NCI-H2196 (cell line): ENCODE data around the gene DPP9.

Experiments used
- DNase-seq: peaks from one replicate; lab custom pipeline; 2025; ENCODE audit not compliant: unreplicated experiment; lab: John Stamatoyannopoulos, UW

The DPP9 gene

GRCh38 chr19:4710281-4710600, 13.4 kb downstream of the DPP9 start:
- DNase-seq: no peak

- no peak for DNase-seq
Measured at GRCh38 chr19:4709440-4710280, 14.0 kb downstream of the DPP9 start.

DNA sequence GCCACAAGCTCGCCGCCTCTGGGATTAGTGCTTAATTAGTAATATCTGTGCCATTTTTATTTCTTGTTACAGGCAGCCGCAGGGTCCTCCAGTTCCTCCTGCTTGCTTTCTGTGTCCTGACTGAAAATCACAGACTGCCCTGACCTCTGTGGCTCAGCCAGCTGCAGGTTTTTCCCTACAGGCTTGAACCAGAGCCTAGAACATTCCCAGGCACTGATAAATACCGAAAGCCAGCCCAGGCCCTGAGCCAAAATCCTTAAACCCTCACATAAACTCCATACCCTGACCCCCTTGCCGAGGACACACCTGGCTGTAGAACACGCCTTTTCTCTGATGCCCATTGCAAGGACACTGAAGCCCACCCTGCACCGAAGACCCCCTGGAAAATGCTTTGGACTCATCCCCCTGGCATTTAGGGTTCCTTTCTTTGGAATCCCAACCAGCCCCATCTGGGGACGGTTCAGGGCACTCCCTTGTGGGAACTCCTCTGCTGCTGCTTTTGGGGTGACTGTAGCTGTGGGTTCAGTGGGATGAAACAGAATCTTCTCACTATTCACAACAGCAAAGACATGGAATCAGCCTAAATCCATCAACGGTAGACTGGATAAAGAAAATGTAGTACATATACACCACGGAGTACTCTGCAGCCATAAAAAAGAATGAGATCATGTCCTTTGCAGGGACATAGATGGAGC, 15.5 kb downstream of the DPP9 start:
- no peak for DNase-seq

DNA sequence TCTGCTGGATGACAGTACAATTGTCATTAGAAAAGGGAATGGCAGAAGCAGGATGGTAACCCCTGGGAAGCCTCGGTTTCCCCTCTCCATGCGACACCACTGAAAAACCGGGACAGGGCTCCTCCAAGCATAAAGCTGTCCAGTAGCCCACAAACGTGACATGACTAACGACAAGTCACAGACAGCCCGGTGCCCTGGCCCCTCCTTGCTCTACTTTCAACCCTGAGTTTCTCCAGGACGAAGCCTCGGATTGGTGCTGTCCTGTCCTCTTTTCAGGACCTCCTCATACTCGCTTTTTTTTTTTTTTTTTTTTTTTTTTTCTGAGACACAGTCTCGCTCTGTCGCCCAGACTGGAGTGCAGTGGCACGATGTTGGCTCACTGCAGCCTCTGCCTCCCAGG, 16.3 kb downstream of the DPP9 start:
- no peak for DNase-seq

GRCh38 chr19:4705413-4706131, 18.1 kb downstream of the DPP9 start:
- DNase-seq: no peak

DNA sequence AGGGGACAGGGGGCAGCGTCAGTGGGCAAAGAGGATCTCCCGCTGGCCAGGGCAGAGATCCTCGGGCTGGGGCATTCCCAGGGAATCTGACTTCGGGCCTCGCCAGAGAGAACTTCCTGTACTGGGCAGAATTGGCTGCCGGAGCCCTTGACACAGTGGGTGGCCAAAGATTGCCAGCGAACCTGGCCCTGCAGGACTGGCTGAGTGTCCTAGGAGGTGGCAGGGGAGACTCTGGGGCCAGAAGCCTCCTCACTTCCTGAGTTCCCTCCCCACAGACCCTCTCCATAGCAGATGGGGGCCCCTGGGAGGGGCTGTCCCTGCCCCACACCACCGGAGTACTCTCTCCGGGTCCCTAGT, 19.3 kb downstream of the DPP9 start:
- DNase-seq: no peak

GRCh38 chr19:4703671-4704316, 19.8 kb downstream of the DPP9 start:
- DNase-seq: no peak

DNA sequence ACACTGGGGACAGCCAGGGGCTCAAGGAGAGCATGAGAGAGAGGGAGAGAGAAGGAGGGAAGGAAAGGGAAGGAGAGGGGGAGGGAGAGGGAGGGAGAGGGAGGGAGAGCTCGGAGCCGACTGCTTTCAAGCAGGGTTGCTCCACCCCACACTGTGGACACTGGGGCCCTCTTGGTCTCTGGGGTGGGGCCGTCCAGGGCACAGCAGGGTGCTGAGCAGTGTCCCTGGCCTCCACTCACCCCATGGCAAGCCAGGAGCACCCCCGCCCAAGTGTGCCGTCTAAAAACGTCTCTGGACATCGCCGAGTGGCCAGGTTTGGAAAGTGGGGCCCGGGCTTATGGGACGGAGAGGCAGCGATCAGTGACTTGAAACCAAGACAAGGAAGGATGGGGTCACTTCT, 20.9 kb downstream of the DPP9 start:
- DNase-seq: no peak

DNA sequence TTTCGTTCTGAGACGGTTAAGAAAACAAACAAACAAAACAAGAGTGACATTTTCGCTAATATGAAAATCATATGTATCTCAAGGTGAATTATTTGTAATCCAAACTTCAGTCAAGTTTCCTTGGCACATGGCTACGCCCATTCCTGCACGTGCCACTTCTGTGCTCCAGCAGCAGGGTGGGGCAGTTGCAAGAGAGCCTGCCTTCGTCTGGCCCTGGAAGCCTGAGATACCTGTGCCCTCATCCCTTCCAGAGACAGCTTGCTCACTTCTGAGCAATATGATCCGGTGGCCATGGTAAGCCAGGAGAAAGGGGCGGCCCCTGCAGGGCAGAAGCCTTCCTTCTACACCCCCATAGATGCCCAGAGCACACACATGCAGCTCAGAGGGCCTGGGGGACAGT, 22.1 kb downstream of the DPP9 start:
- no peak for DNase-seq

DNA sequence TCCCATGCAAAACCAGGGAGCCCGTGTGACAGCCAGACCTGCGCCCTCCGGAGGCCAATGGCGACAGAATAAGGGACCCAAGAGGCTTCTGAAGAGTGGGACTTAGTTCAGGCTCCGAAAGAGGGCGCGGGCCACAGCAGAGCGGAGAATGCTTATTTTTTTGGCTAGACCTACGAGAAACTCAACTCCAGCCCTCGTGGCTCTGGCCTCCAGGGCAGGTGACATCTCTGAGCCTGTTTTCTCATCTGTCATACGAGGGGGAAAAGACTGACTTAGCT, 23.0 kb downstream of the DPP9 start:
- DNase-seq: no peak

DNA sequence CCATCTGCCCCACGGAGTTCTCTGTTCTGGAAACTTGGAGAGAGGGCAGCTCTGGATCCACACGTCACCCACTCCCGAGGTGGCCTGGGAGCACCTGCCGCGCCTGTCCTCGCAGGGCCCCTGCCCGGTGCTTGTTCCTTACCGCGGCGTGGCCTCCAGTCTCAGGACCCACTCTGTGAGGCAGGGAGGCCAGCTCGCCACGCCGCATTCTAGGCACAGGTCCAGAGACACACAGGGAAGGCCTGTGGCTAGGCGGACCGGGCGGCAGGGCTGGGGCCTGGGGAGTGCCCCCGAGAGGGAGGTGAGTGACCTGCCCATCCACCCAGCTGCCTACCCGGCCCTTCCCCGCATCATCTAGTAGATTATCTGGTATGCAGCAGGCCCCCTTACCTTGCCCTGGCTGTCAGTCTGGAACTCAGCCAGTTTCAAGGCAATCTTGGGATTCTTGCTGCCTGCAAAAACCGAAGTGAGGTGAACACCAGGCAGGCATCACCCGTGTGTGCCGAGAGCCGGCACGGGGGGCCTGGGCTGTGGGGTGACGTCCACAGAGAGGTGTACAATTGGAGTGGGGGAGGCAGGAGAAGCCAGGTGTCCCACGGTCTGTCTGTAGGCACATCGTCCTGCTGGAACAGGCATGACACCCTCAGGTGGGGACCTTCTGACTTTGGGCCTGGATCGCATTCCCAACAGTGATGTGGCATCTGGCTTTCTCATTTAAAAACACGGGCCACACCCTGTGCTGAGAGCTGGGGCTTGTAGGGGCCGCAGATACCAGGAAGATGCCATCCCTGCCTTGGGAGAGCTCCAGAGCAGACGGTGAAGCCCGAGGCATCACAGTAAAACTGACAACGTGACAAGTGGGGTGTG, 23.6 kb downstream of the DPP9 start:
- no peak for DNase-seq

DNA sequence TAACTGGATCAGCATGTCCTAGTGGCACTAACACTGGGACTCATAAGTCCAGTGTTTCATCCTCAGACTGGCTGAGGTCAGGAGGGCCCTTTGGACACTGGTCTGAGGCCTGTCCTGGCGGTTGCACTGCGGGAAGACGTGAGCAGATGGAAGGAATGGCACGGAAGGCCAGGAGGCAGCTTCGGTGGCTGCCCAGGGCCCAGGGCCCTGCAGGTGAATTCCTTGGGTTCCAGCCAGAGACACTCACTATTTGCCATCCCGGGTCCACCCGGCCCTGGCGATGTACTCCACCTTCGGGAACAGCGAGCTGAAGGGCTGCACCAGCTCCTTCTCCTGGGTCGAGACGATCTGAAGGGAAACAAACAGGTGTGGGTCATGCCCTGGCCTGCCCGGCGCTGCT, 26.3 kb downstream of the DPP9 start:
- DNase-seq: no peak

DNA sequence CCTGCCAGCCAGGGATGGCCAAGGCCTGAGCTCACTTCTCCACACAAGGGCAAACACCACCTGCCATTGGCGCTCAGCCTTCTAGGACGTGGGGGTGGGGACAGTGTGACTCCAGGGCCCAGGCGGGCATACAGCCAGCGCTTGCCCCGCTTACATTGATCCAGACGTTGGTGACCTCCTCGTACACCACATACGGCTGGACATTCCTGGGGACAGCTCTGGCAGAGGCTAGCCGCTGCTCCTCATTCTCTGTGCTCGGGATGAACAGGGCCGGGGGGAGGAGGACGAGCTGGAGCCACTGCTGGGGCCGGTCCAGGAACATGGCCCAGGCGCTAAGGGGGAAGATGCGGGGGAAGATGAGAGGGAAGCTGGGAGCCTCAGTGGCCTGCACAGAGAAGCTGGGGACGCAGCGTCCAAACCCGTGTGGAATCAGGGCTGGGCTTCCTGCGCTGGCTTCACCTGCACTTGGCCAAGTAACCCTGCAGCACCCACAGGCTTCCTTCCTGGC, 28.4 kb downstream of the DPP9 start:
- peak; percentile 82 for DNase-seq

- DNase-seq: peak; percentile 97
Measured at GRCh38 chr19:4694211-4694987, 29.2 kb downstream of the DPP9 start.

DNA sequence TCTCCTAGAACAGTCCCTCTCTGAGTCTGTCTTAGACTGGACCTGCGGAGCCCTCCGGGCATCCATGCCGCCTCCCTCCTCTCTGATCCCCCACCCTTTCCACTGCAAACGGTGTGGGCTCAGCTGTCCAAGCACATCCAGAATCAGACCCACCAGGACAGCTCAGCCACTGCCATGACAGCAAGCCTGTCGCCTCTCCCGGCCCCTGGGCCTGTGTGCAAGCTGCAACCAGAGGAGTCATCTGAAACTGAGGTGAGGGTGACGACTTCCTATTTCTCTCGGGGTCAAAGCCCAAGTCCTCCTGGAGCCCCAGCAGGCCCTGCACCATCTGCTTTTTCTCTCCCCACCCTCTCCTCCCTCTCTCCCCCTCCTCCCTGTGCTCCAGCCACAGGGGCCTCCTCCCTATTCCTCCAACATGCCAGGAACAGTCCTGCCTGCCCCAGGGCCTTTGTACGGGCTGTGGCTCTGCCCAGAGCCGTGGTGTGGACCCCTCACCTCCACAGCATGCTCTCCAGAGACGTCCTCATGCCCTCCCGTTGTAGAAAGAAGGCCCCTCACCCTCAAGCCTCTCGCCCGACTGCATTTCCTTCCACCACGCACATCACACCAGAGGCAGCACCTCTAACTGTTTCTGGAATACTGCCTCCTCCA, 30.0 kb downstream of the DPP9 start:
- no peak for DNase-seq

GRCh38 chr19:4693078-4693350, 30.6 kb downstream of the DPP9 start:
- no peak for DNase-seq

DNA sequence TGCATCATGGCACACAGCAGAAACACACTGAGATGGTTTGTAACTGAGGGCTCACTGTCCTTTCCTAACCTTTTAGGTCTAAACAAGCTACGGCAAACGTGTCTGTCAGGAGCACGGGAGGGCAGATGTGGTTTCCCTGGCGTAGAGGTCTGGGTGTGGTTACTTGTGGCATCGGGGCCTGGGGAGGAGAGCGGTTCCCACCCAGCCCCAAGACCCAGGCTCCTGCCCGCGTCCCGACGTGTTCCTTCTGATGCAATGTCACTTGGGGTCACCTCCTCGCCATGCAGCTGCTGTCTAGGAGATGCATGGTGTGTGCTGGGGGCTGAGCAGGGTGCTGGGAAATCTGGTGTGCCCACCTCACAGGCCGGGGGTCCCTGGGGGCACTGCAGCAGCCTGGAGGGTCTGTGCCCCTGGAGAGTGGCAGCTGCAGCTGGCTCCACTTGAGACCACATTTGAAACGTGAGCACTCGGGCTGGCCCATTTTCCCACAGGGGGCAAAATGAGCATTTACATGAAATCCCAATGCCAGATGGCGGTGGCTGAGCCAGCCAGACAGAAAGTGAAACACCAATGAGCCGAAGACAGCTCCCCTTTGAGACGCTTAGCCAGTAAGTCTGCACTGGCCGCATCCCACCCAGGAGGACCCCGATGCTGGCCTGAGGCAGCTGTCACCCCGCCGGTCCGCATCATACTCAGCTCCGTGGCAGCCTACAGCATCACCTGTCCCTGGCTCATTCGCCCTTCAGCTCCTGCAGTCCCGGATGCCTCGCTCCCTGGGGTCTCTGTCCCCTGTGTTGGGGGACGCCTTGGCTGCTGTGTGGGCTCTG, 31.2 kb downstream of the DPP9 start:
- DNase-seq: no peak

DNA sequence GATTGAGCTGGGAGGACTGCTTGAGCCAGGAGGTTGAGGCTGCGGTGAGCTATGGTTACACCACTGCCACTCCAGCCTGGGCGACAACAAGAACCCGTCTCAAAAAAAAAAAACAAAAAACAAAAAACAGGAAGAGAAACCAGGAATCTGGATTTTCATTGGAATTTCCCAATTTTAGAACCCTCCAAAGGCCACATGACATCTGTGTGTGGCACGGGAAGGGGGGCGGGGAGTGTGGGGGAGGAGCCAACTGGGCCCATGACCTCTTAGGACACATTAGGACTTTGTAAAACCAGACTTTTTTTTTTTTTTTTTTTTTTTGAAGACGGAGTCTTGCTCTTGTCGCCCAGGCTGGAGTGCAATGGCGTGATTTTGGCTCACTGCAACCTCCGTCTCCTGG, 32.3 kb downstream of the DPP9 start:
- no peak for DNase-seq

- DNase-seq: no peak
Measured at GRCh38 chr19:4690361-4690760, 33.3 kb downstream of the DPP9 start.
